GM12878 (cell line): ENCODE data around the gene ZSWIM6. TPM values are rescaled to one million over a fixed set of nuclear protein-coding genes. Genes with fewer than 3 reads are reported as not detected.

ENCODE experiments used
- ATAC-seq: fragments of 200-7000 bp; cut with Tn5 transposase; 3 replicates; pipeline ENCODE4 v1.9.1; 2020; ENCODE audit warnings: mild to moderate bottlenecking, moderate library complexity
- BruUV-seq: library from RNA; stranded (reverse); fragments of 400-500 nt; replicated peaks from 2 replicates; lab custom pipeline; 2021; lab: Mats Ljungman, UMichigan
- CTCF ChIA-PET: fragments of 300-600 bp; sonication (Branson Sonifier 250); formaldehyde crosslinking; extraction: SDS; loops from one replicate; lab custom pipeline; 2021; ENCODE audit warnings: inconsistent platforms; lab: Yijun Ruan, JAX
- POLR2A ChIA-PET: fragments of 350-600 bp; formaldehyde crosslinking; extraction: SDS; loops from one replicate; lab custom pipeline; 2021; ENCODE audit warnings: inconsistent platforms; lab: Charles Lee
- RAD21 ChIA-PET: fragments of 300-600 bp; sonication (Branson Sonifier 250); formaldehyde crosslinking; loops from one replicate; lab custom pipeline; 2023; ENCODE audit warnings: antibody characterized with exemption; ENCODE audit not compliant: unreplicated experiment; lab: Charles Lee
- SMC1A ChIA-PET: fragments of 300-600 bp; sonication (Branson Sonifier 250); formaldehyde crosslinking; loops from one replicate; lab custom pipeline; 2023; ENCODE audit not compliant: unreplicated experiment, uncharacterized antibody; lab: Charles Lee
- DNase-seq: peaks from one replicate; pipeline ENCODE4 v3.0.0-alpha.2; 2011; ENCODE audit warnings: low read depth, low spot score
- FAIRE-seq: peaks from 3 replicates; lab custom pipeline; 2011; peaks lifted over from hg19 to GRCh38; lab: Jason Lieb, UNC
- H2AFZ ChIP-seq: 2 replicates; pipeline ENCODE4 v1.6.0; 2011; ENCODE audit warnings: low read depth, low read length, control low read depth; ENCODE audit not compliant: control insufficient read depth
- H3K27ac ChIP-seq: 2 replicates; pipeline ENCODE4 v1.5.1; 2011; ENCODE audit warnings: control low read depth; ENCODE audit not compliant: control insufficient read depth, insufficient read depth
- H3K27me3 ChIP-seq, 2 experiments: replicated peaks in 1 of 2; 2 replicates each; pipeline versions ENCODE4 v1.6.0 to v1.6.1; 2011; ENCODE audit warnings: low read length in 1 of 2; ENCODE audit not compliant: control insufficient read depth in 2 of 2, insufficient read depth in 2 of 2
- H3K36me3 ChIP-seq, 2 experiments: 2 replicates each; pipeline ENCODE4 v1.5.1; 2011; ENCODE audit warnings: low read length in 1 of 2; ENCODE audit not compliant: control insufficient read depth in 2 of 2, insufficient read depth in 2 of 2
- H3K4me1 ChIP-seq: 2 replicates; pipeline ENCODE4 v1.6.1; 2011; ENCODE audit warnings: mild to moderate bottlenecking, low read length, moderate library complexity, mixed read lengths; ENCODE audit not compliant: control insufficient read depth, insufficient read depth
- H3K4me2 ChIP-seq: 2 replicates; pipeline ENCODE4 v1.6.0; 2011; ENCODE audit warnings: control low read depth; ENCODE audit not compliant: control insufficient read depth, insufficient read depth
- H3K4me3 ChIP-seq: fragments of 200-600 bp; sonication (generic); 2 replicates; pipeline ENCODE4 v1.5.1; 2016
- H3K79me2 ChIP-seq: 2 replicates; pipeline ENCODE4 v1.6.0; 2011; ENCODE audit warnings: low read length; ENCODE audit not compliant: control insufficient read depth, insufficient read depth
- H3K9ac ChIP-seq: 2 replicates; pipeline ENCODE4 v1.8.0; 2011; ENCODE audit warnings: low read length, control low read depth, mixed read lengths; ENCODE audit not compliant: control insufficient read depth, insufficient read depth
- H3K9me3 ChIP-seq: replicated peaks from 3 replicates; pipeline ENCODE4 v1.5.1; 2011; ENCODE audit warnings: mild to moderate bottlenecking, low read length; ENCODE audit not compliant: control insufficient read depth, insufficient read depth
- H4K20me1 ChIP-seq: 2 replicates; pipeline ENCODE4 v1.6.0; 2011; ENCODE audit not compliant: control insufficient read depth, insufficient read depth
- BHLHE40 ChIP-seq, 2 experiments: fragments of 450-650 bp in 1 of 2; IDR thresholded peaks; 2 replicates each; pipeline ENCODE4 v1.6.1; 2011 to 2017; ENCODE audit warnings: low read depth in 2 of 2, borderline replicate concordance in 1 of 2, improper control_type of control experiment in 1 of 2, low read length in 1 of 2, mild to moderate bottlenecking in 1 of 2
- CBX5 ChIP-seq: sonication (generic); IDR thresholded peaks from 2 replicates; pipeline ENCODE4 v1.6.1; 2016; ENCODE audit warnings: low read depth, moderate library complexity, mild to moderate bottlenecking, inconsistent platforms
- CEBPB ChIP-seq, 2 experiments: fragments of 150-350 bp in 1 of 2; IDR thresholded peaks; 2 replicates each; pipeline ENCODE4 v1.6.1; 2012 to 2014; ENCODE audit warnings: low read depth in 2 of 2, low read length in 2 of 2, borderline replicate concordance in 1 of 2, inconsistent platforms in 1 of 2
- CHD1 ChIP-seq: IDR thresholded peaks from 2 replicates; pipeline ENCODE4 v1.6.1; 2012; ENCODE audit warnings: low read depth, low read length, improper control_type of control experiment
- KAT2A ChIP-seq: conservative IDR thresholded peaks from 2 replicates; pipeline ENCODE4 v1.6.1; 2011; ENCODE audit warnings: low read depth, low read length; ENCODE audit not compliant: control insufficient read depth
- MTA2 ChIP-seq: fragments of 450-650 bp; IDR thresholded peaks from 2 replicates; pipeline ENCODE4 v1.6.1; 2016; ENCODE audit warnings: low read depth, mild to moderate bottlenecking, moderate library complexity
- MYB ChIP-seq: fragments of 150-350 bp; IDR thresholded peaks from 2 replicates; pipeline ENCODE4 v1.6.1; 2014; ENCODE audit warnings: mild to moderate bottlenecking, low read depth, low read length, borderline replicate concordance
- TCF12 ChIP-seq: IDR thresholded peaks from 2 replicates; pipeline ENCODE4 v1.6.1; 2011; ENCODE audit warnings: low read depth, mild to moderate bottlenecking, low read length
- whole genome bisulfite sequencing: methylation state at CpG from one replicate; pipeline ENCODE4 v1.1.6; 2016; ENCODE audit warnings: low lambda C conversion rate; ENCODE audit not compliant: insufficient replicate concordance, insufficient coverage; ENCODE audit errors: missing lambda C conversion rate; 5-methylcytosine and 5-hydroxymethylcytosine counted together
- in situ Hi-C: fragments of 300-500 bp; cut with MboI; formaldehyde crosslinking; loops from 9 replicates; pipeline ENCODE4 v1.14.3; 2018; ENCODE audit warnings: mixed read lengths
- intact Hi-C: fragments of 100-400 bp; cut with micrococcal nuclease; formaldehyde crosslinking; loops from one replicate; pipeline ENCODE4 v1.14.2; 2022; ENCODE audit not compliant: unreplicated experiment
- polyA plus RNA-seq, 11 experiments: library from polyadenylated mRNA; depleted of rRNA in 4 of 11; unstranded in 6 of 11; stranded (reverse) in 5 of 11; fragments of >200 nt; fragmentation: Nextera tagmentation in 4 of 11; fragmentation: Illumina TruSeq in 1 of 11; extraction: Ambion mirVana in 4 of 11; extraction: Trizol in 1 of 11; gene quantifications; 1 replicate in 1 of 11; 2 replicates in 10 of 11; pipeline versions ENCODE4 v1.2.1 to v1.2.3, GENCODE V29; 2011 to 2016; ENCODE audit warnings: inconsistent platforms in 2 of 11, missing spikeins in 2 of 11, low read depth in 1 of 11
- total RNA-seq, 4 experiments: library from RNA; depleted of rRNA in 3 of 4; stranded (reverse); fragments of >200 nt in 3 of 4; fragmentation: Illumina TruSeq in 1 of 4; extraction: Trizol in 1 of 4; gene quantifications; 2 replicates each; pipeline versions ENCODE4 v1.2.1 to v1.2.3, GENCODE V29; 2013 to 2021
- TF ChIP-seq, protein P1 (sequence below): IDR thresholded peaks from 2 replicates; pipeline ENCODE4 v1.6.1; 2011; ENCODE audit warnings: mild to moderate bottlenecking, low read depth, low read length, moderate library complexity; ENCODE audit not compliant: insufficient replicate concordance
- TF ChIP-seq, protein P2 (sequence below): IDR thresholded peaks from 2 replicates; pipeline ENCODE4 v1.6.1; 2012; ENCODE audit warnings: low read length, inconsistent platforms
- TF ChIP-seq, protein P3 (sequence below): fragments of 450-650 bp; conservative IDR thresholded peaks from 2 replicates; pipeline ENCODE4 v1.6.1; 2017; ENCODE audit warnings: mild to moderate bottlenecking, moderate library complexity

The ZSWIM6 gene
- total and polyA plus RNA-seq, 10 of the 15 experiments (the other 5 are each of a cell fraction or from before 2014, with no cell fraction given) = 0.53 to 6.2 (median 3.4) TPM

DNA sequence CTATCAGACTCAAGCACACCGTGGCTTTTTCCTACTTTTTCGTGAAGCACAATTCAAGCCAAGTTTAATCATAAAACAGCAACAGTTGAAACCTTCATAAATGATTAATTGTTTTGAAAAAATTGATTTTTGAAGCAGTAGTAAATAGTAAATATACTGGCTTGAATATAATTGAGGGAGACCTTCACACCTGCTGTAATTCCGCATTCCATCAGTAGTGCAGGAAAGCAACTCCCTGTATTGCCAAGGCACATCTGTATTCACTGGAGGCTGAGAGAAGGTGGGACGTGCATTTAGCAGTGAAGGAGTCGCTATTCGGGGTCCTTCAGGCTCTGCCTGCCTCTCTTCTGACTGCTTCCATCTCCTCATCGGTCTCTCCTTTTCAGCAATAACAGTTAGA lies 203.8 kb downstream of the ZSWIM6 start:
- no peak overlapping the region for H3K27ac ChIP-seq

DNA sequence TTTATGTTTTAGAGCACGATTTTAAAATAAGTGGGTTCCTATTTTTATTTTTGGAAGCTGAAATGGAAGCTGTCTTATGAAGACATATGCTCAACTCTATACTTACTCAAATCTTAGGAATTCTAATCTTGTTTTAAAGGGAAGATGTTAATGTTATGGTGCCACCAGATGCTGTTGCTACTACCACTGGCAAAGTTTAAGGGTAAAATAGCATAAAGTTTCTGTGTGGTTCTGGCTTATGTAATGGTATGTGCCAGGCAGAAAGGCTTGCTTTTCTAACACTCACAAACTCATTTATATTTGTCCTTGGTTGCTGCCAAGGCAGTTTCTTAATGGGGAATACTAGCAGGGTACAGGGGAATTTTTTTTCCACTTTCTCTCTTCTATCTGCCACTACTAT lies 204.9 kb downstream of the ZSWIM6 start:
- FAIRE-seq = no peak
- H3K4me1 ChIP-seq = peaks cover 9% of the 10 kb centered on the region
- H3K27me3 ChIP-seq = no peaks in the 10 kb centered on the region
- no TSS peak for BruUV-seq
- no peak overlapping the region for H3K4me3 ChIP-seq
- SMC1A ChIA-PET = no interaction called here
- no peaks in the 10 kb centered on the region for H3K79me2 ChIP-seq
- TF ChIP-seq MYB (no peak), CBX5 (no peak), CHD1 (no peak), BHLHE40 (IDR thresholded peaks at IDR 0.05; ENCODE audit: borderline replicate concordance in 1 of 2, low read depth in 2 of 2, low read length in 1 of 2) (no peak), CEBPB (IDR thresholded peaks at IDR 0.05; ENCODE audit: borderline replicate concordance in 1 of 2, low read depth in 2 of 2, low read length in 2 of 2) (no peak), MTA2 (no peak), TCF12 (no peak), KAT2A (no peak)
- TF ChIP-seq, protein P1, sequence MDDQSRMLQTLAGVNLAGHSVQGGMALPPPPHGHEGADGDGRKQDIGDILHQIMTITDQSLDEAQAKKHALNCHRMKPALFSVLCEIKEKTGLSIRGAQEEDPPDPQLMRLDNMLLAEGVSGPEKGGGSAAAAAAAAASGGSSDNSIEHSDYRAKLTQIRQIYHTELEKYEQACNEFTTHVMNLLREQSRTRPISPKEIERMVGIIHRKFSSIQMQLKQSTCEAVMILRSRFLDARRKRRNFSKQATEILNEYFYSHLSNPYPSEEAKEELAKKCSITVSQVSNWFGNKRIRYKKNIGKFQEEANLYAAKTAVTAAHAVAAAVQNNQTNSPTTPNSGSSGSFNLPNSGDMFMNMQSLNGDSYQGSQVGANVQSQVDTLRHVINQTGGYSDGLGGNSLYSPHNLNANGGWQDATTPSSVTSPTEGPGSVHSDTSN = no peak
- TF ChIP-seq, protein P2, sequence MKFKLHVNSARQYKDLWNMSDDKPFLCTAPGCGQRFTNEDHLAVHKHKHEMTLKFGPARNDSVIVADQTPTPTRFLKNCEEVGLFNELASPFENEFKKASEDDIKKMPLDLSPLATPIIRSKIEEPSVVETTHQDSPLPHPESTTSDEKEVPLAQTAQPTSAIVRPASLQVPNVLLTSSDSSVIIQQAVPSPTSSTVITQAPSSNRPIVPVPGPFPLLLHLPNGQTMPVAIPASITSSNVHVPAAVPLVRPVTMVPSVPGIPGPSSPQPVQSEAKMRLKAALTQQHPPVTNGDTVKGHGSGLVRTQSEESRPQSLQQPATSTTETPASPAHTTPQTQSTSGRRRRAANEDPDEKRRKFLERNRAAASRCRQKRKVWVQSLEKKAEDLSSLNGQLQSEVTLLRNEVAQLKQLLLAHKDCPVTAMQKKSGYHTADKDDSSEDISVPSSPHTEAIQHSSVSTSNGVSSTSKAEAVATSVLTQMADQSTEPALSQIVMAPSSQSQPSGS = no peak
- WGBS = 61% methylated on average over 1 of the region's 1 CpG
- RAD21 ChIA-PET = no interaction called here
- in situ Hi-C loops (no loop called here), intact Hi-C loops (loop anchor here (10.0 kb wide), 1 partner anchor 372 kb away; the partner anchor contains the start of gene SMIM15)
- H3K4me2 ChIP-seq = no peak overlapping the region
- no peak overlapping the region for H2AFZ ChIP-seq
- peaks cover 4% of the 10 kb centered on the region for H3K9me3 ChIP-seq
- POLR2A ChIA-PET = no interaction called here
- H3K27ac ChIP-seq = no peak overlapping the region
- no peak overlapping the region for H3K9ac ChIP-seq
- CTCF ChIA-PET = no interaction called here
- no peaks in the 10 kb centered on the region for H3K36me3 ChIP-seq
- DNase-seq = no peak
- no peaks in the 10 kb centered on the region for H4K20me1 ChIP-seq
- no peak for ATAC-seq

More for the DNA sequence above, 203.8 kb downstream of the ZSWIM6 start:
- WGBS = 82% methylated on average over 7 of the region's 7 CpGs
- Histone ChIP-seq H3K4me1 (peaks cover 9% of the 10 kb centered on the region), H4K20me1 (no peaks in the 10 kb centered on the region), H3K27me3 (no peaks in the 10 kb centered on the region), H3K9ac (no peak overlapping the region), H2AFZ (no peak overlapping the region)
- POLR2A ChIA-PET = no interaction called here
- RAD21 ChIA-PET = no interaction called here
- in situ Hi-C loops (no loop called here), intact Hi-C loops (loop anchor here (2.0 to 10.0 kb wide), 2 partner anchors 127 to 371 kb away; partner anchors contain the start of gene SMIM15)
- SMC1A ChIA-PET = interaction anchor here (1.2 kb wide), 1 partner anchor 43 kb away, joined by 3 read pairs; no protein-coding TSS in a partner anchor
- CTCF ChIA-PET = no interaction called here
- no TSS peak for BruUV-seq
- TF ChIP-seq, protein P3, sequence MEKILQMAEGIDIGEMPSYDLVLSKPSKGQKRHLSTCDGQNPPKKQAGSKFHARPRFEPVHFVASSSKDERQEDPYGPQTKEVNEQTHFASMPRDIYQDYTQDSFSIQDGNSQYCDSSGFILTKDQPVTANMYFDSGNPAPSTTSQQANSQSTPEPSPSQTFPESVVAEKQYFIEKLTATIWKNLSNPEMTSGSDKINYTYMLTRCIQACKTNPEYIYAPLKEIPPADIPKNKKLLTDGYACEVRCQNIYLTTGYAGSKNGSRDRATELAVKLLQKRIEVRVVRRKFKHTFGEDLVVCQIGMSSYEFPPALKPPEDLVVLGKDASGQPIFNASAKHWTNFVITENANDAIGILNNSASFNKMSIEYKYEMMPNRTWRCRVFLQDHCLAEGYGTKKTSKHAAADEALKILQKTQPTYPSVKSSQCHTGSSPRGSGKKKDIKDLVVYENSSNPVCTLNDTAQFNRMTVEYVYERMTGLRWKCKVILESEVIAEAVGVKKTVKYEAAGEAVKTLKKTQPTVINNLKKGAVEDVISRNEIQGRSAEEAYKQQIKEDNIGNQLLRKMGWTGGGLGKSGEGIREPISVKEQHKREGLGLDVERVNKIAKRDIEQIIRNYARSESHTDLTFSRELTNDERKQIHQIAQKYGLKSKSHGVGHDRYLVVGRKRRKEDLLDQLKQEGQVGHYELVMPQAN = no peak
- TF ChIP-seq, all 136 proteins: peak for 0
- FAIRE-seq (no peak), DNase-seq (no peak), ATAC-seq (no peak)
- Histone ChIP-seq H3K79me2 (no peaks in the 10 kb centered on the region), H3K4me3 (no peak overlapping the region), H3K4me2 (no peak overlapping the region), H3K9me3 (peaks cover 4% of the 10 kb centered on the region; the same call in 2 of the 3 replicates), H3K36me3 (no peaks in the 10 kb centered on the region)
